ENCODE data around the gene SH3PXD2A. TPM values are rescaled to one million over a fixed set of nuclear protein-coding genes. Genes with fewer than 3 reads are reported as not detected.

SH3PXD2A gene
- total and polyA plus RNA-seq, 9 of the 15 experiments (the other 6 are each of a cell fraction or from before 2014, with no cell fraction given), result 0.41 to 9.3 (median 2.5) TPM

GRCh38 chr10:103683851-103684250 is 171.5 kb downstream of the SH3PXD2A start (continued):
- no peak for TF ChIP-seq TEAD4 (IDR thresholded peaks at IDR 0.05; ENCODE audit: low read length)
- no peak for TF ChIP-seq TEAD4 (CRISPR knock-in tag; IDR thresholded peaks at IDR 0.05; ENCODE audit: borderline replicate concordance)
- TF ChIP-seq FOXP1 (CRISPR knock-in tag; IDR thresholded peaks at IDR 0.05), result no peak
- no peak for TF ChIP-seq GABPA (tag; conservative IDR thresholded peaks at IDR 0.05; ENCODE audit: low read depth)
- TF ChIP-seq ZBTB5 (IDR thresholded peaks at IDR 0.05), result no peak
- no peak for TF ChIP-seq HIVEP1 (CRISPR knock-in tag; IDR thresholded peaks at IDR 0.05)
- TF ChIP-seq DIDO1 (tag; IDR thresholded peaks at IDR 0.05; ENCODE audit: low read depth), result no peak
- TF ChIP-seq CXXC5 (CRISPR knock-in tag; IDR thresholded peaks at IDR 0.05), result no peak
- TF ChIP-seq MCM2 (IDR thresholded peaks at IDR 0.05; ENCODE audit: low read depth), result no peak
- TF ChIP-seq ARID3B (CRISPR knock-in tag; IDR thresholded peaks at IDR 0.05; ENCODE audit: borderline replicate concordance), result no peak
- TF ChIP-seq SP1 (CRISPR knock-in tag; IDR thresholded peaks at IDR 0.05), result no peak
- no peak for TF ChIP-seq PRPF4 (IDR thresholded peaks at IDR 0.05; ENCODE audit: insufficient read depth, low read depth, low read length, poor library complexity, severe bottlenecking)

All from K562 (cell line).